ENCODE data around the gene HLCS.

HLCS gene

GRCh38 chr21:36968976-36969375 lies 2.5 kb upstream of the HLCS start:
- no peak overlapping the region for H3K4me3 ChIP-seq (replicated peaks; ENCODE audit: low read depth, low read length)
- TF ChIP-seq CTCF (IDR thresholded peaks at IDR 0.05; ENCODE audit: low read depth, low read length, missing control alignments), result no peak
- DNase-seq (ENCODE audit: extremely low read depth, low read depth), result no peak

- no peak for DNase-seq (ENCODE audit: extremely low read depth, low read depth)
- H3K4me3 ChIP-seq (replicated peaks; ENCODE audit: low read depth, low read length), result no peak overlapping the region
- TF ChIP-seq CTCF (IDR thresholded peaks at IDR 0.05; ENCODE audit: low read depth, low read length, missing control alignments), result no peak
Measured at GRCh38 chr21:36968414-36968813, 1.9 kb upstream of the HLCS start.

- DNase-seq (ENCODE audit: extremely low read depth, low read depth), result no peak
- peak overlapping the region; percentile 66 for H3K4me3 ChIP-seq (replicated peaks; ENCODE audit: low read depth, low read length)
Measured at GRCh38 chr21:36966821-36967768, 626 bp upstream of the HLCS start.

GRCh38 chr21:36965720-36966065 lies 776 bp downstream of the HLCS start:
- H3K4me3 ChIP-seq (replicated peaks; ENCODE audit: low read depth, low read length), result peak overlapping the region; percentile 66
- no peak for DNase-seq (ENCODE audit: extremely low read depth, low read depth)
- no peak for TF ChIP-seq CTCF (IDR thresholded peaks at IDR 0.05; ENCODE audit: low read depth, low read length, missing control alignments)

More at GRCh38 chr21:36966821-36967768, 626 bp upstream of the HLCS start:
- TF ChIP-seq CTCF (IDR thresholded peaks at IDR 0.05; ENCODE audit: low read depth, low read length, missing control alignments), result no peak

- no peak for DNase-seq (ENCODE audit: extremely low read depth, low read depth)
- no peak for TF ChIP-seq CTCF (IDR thresholded peaks at IDR 0.05; ENCODE audit: low read depth, low read length, missing control alignments)
- H3K4me3 ChIP-seq (replicated peaks; ENCODE audit: low read depth, low read length), result peak overlapping the region; percentile 66
Measured at GRCh38 chr21:36964827-36965719, 1.4 kb downstream of the HLCS start.

GRCh38 chr21:36964398-36964797 lies 2.1 kb downstream of the HLCS start:
- TF ChIP-seq CTCF (IDR thresholded peaks at IDR 0.05; ENCODE audit: low read depth, low read length, missing control alignments), result no peak
- DNase-seq (ENCODE audit: extremely low read depth, low read depth), result no peak
- H3K4me3 ChIP-seq (replicated peaks; ENCODE audit: low read depth, low read length), result no peak overlapping the region
